ENCODE measurements around the gene PRDM15.
A peak's percentile ranks its signal among the peaks of the same experiment; 100 is the strongest.

PRDM15 gene

GRCh38 chr21:41794600-41794999 is 84.5 kb downstream of the PRDM15 start:
- no peak for TF ChIP-seq ZBTB7A (IDR thresholded peaks at IDR 0.05; ENCODE audit: low read depth)
- no peak for TF ChIP-seq NFIC (IDR thresholded peaks at IDR 0.05)
- no peak for TF ChIP-seq RAD21 (IDR thresholded peaks at IDR 0.05; ENCODE audit: low read depth)
- no peak for TF ChIP-seq TCF12 (IDR thresholded peaks at IDR 0.05; ENCODE audit: low read depth)
- TF ChIP-seq TAF1 (IDR thresholded peaks at IDR 0.05; ENCODE audit: low read depth) = no peak
- TF ChIP-seq REST (IDR thresholded peaks at IDR 0.05; ENCODE audit: low read depth) = no peak
- TF ChIP-seq CREB1 (IDR thresholded peaks at IDR 0.05; ENCODE audit: low read depth) = no peak
- TF ChIP-seq FOXM1 (IDR thresholded peaks at IDR 0.05; ENCODE audit: borderline replicate concordance, low read depth) = no peak

- TF ChIP-seq TAF1 (IDR thresholded peaks at IDR 0.05; ENCODE audit: low read depth) (no peak), CEBPB (IDR thresholded peaks at IDR 0.05) (no peak), FOXM1 (IDR thresholded peaks at IDR 0.05; ENCODE audit: borderline replicate concordance, low read depth) (no peak), MAX (IDR thresholded peaks at IDR 0.05) (no peak), CREB1 (IDR thresholded peaks at IDR 0.05; ENCODE audit: low read depth) (no peak), TCF12 (IDR thresholded peaks at IDR 0.05; ENCODE audit: low read depth) (no peak), NFIC (IDR thresholded peaks at IDR 0.05) (no peak), REST (IDR thresholded peaks at IDR 0.05; ENCODE audit: low read depth) (no peak), YY1 (IDR thresholded peaks at IDR 0.05; ENCODE audit: low read depth) (no peak), ZBTB7A (IDR thresholded peaks at IDR 0.05; ENCODE audit: low read depth) (no peak), USF1 (IDR thresholded peaks at IDR 0.05) (no peak), EGR1 (IDR thresholded peaks at IDR 0.05) (no peak), TEAD4 (IDR thresholded peaks at IDR 0.05) (no peak), EP300 (IDR thresholded peaks at IDR 0.05; ENCODE audit: borderline replicate concordance) (no peak), RAD21 (IDR thresholded peaks at IDR 0.05; ENCODE audit: low read depth) (no peak)
These were observed 86.4 kb downstream of the PRDM15 start for GRCh38 chr21:41792711-41793110.

GRCh38 chr21:41786509-41786987 is 92.6 kb downstream of the PRDM15 start:
- no peak for TF ChIP-seq CREB1 (IDR thresholded peaks at IDR 0.05; ENCODE audit: low read depth)
- 0 out of 2 replicates have a peak, but pooled peaks have one; percentile 16 for TF ChIP-seq CEBPB (IDR thresholded peaks at IDR 0.05)
- TF ChIP-seq NFIC (IDR thresholded peaks at IDR 0.05) = peak; percentile 35; the same call in 1 of the 2 replicates
- TF ChIP-seq USF1 (IDR thresholded peaks at IDR 0.05) = no peak
- no peak for TF ChIP-seq TAF1 (IDR thresholded peaks at IDR 0.05; ENCODE audit: low read depth)
- TF ChIP-seq RAD21 (IDR thresholded peaks at IDR 0.05; ENCODE audit: low read depth) = no peak; the same call in 1 of the 2 replicates
- peak; percentile 25; the same call in 1 of the 2 replicates for TF ChIP-seq TEAD4 (IDR thresholded peaks at IDR 0.05)
- no peak for TF ChIP-seq REST (IDR thresholded peaks at IDR 0.05; ENCODE audit: low read depth)
- no peak for TF ChIP-seq ZBTB7A (IDR thresholded peaks at IDR 0.05; ENCODE audit: low read depth)
- no peak for TF ChIP-seq YY1 (IDR thresholded peaks at IDR 0.05; ENCODE audit: low read depth)
- TF ChIP-seq MAX (IDR thresholded peaks at IDR 0.05) = no peak
- TF ChIP-seq FOXM1 (IDR thresholded peaks at IDR 0.05; ENCODE audit: borderline replicate concordance, low read depth) = peak; percentile 29; the same call in 1 of the 2 replicates
- TF ChIP-seq TCF12 (IDR thresholded peaks at IDR 0.05; ENCODE audit: low read depth) = peak; percentile 71
- TF ChIP-seq EGR1 (IDR thresholded peaks at IDR 0.05) = no peak
- TF ChIP-seq EP300 (IDR thresholded peaks at IDR 0.05; ENCODE audit: borderline replicate concordance) = peak; percentile 27; the same call in 1 of the 2 replicates

- TF ChIP-seq YY1 (IDR thresholded peaks at IDR 0.05; ENCODE audit: low read depth) (no peak), EP300 (IDR thresholded peaks at IDR 0.05; ENCODE audit: borderline replicate concordance) (no peak), CREB1 (IDR thresholded peaks at IDR 0.05; ENCODE audit: low read depth) (no peak), ZBTB7A (IDR thresholded peaks at IDR 0.05; ENCODE audit: low read depth) (no peak), RAD21 (IDR thresholded peaks at IDR 0.05; ENCODE audit: low read depth) (no peak), NFIC (IDR thresholded peaks at IDR 0.05) (no peak), TAF1 (IDR thresholded peaks at IDR 0.05; ENCODE audit: low read depth) (no peak), TEAD4 (IDR thresholded peaks at IDR 0.05) (no peak), TCF12 (IDR thresholded peaks at IDR 0.05; ENCODE audit: low read depth) (no peak), USF1 (IDR thresholded peaks at IDR 0.05) (no peak), CEBPB (IDR thresholded peaks at IDR 0.05) (no peak), EGR1 (IDR thresholded peaks at IDR 0.05) (no peak), REST (IDR thresholded peaks at IDR 0.05; ENCODE audit: low read depth) (no peak)
These were observed 94.6 kb downstream of the PRDM15 start for GRCh38 chr21:41784456-41785102.

Measured in Ishikawa (cell line).